GM12878 (cell line): ENCODE data around the gene OR6X1. TPM values are rescaled to one million over a fixed set of nuclear protein-coding genes. Genes with fewer than 3 reads are reported as not detected.

Experiments used
- ATAC-seq: fragments of 200-7000 bp; cut with Tn5 transposase; 3 replicates; pipeline ENCODE4 v1.9.1; 2020; ENCODE audit warnings: mild to moderate bottlenecking, moderate library complexity
- BruUV-seq: library from RNA; stranded (reverse); fragments of 400-500 nt; replicated peaks from 2 replicates; lab custom pipeline; 2021; lab: Mats Ljungman, UMichigan
- CTCF ChIA-PET: fragments of 300-600 bp; sonication (Branson Sonifier 250); formaldehyde crosslinking; extraction: SDS; loops from one replicate; lab custom pipeline; 2021; ENCODE audit warnings: inconsistent platforms; lab: Yijun Ruan, JAX
- POLR2A ChIA-PET: fragments of 350-600 bp; formaldehyde crosslinking; extraction: SDS; loops from one replicate; lab custom pipeline; 2021; ENCODE audit warnings: inconsistent platforms; lab: Charles Lee
- RAD21 ChIA-PET: fragments of 300-600 bp; sonication (Branson Sonifier 250); formaldehyde crosslinking; loops from one replicate; lab custom pipeline; 2023; ENCODE audit warnings: antibody characterized with exemption; ENCODE audit not compliant: unreplicated experiment; lab: Charles Lee
- SMC1A ChIA-PET: fragments of 300-600 bp; sonication (Branson Sonifier 250); formaldehyde crosslinking; loops from one replicate; lab custom pipeline; 2023; ENCODE audit not compliant: unreplicated experiment, uncharacterized antibody; lab: Charles Lee
- DNase-seq: peaks from one replicate; pipeline ENCODE4 v3.0.0-alpha.2; 2011; ENCODE audit warnings: low read depth, low spot score
- FAIRE-seq: peaks from 3 replicates; lab custom pipeline; 2011; peaks lifted over from hg19 to GRCh38; lab: Jason Lieb, UNC
- H2AFZ ChIP-seq: 2 replicates; pipeline ENCODE4 v1.6.0; 2011; ENCODE audit warnings: low read depth, low read length, control low read depth; ENCODE audit not compliant: control insufficient read depth
- H3K27ac ChIP-seq: 2 replicates; pipeline ENCODE4 v1.5.1; 2011; ENCODE audit warnings: control low read depth; ENCODE audit not compliant: control insufficient read depth, insufficient read depth
- H3K27me3 ChIP-seq, 2 experiments: replicated peaks in 1 of 2; 2 replicates each; pipeline versions ENCODE4 v1.6.0 to v1.6.1; 2011; ENCODE audit warnings: low read length in 1 of 2; ENCODE audit not compliant: control insufficient read depth in 2 of 2, insufficient read depth in 2 of 2
- H3K36me3 ChIP-seq, 2 experiments: 2 replicates each; pipeline ENCODE4 v1.5.1; 2011; ENCODE audit warnings: low read length in 1 of 2; ENCODE audit not compliant: control insufficient read depth in 2 of 2, insufficient read depth in 2 of 2
- H3K4me1 ChIP-seq: 2 replicates; pipeline ENCODE4 v1.6.1; 2011; ENCODE audit warnings: mild to moderate bottlenecking, low read length, moderate library complexity, mixed read lengths; ENCODE audit not compliant: control insufficient read depth, insufficient read depth
- H3K4me2 ChIP-seq: 2 replicates; pipeline ENCODE4 v1.6.0; 2011; ENCODE audit warnings: control low read depth; ENCODE audit not compliant: control insufficient read depth, insufficient read depth
- H3K4me3 ChIP-seq: fragments of 200-600 bp; sonication (generic); 2 replicates; pipeline ENCODE4 v1.5.1; 2016
- H3K79me2 ChIP-seq: 2 replicates; pipeline ENCODE4 v1.6.0; 2011; ENCODE audit warnings: low read length; ENCODE audit not compliant: control insufficient read depth, insufficient read depth
- H3K9ac ChIP-seq: 2 replicates; pipeline ENCODE4 v1.8.0; 2011; ENCODE audit warnings: low read length, control low read depth, mixed read lengths; ENCODE audit not compliant: control insufficient read depth, insufficient read depth
- H3K9me3 ChIP-seq: replicated peaks from 3 replicates; pipeline ENCODE4 v1.5.1; 2011; ENCODE audit warnings: mild to moderate bottlenecking, low read length; ENCODE audit not compliant: control insufficient read depth, insufficient read depth
- H4K20me1 ChIP-seq: 2 replicates; pipeline ENCODE4 v1.6.0; 2011; ENCODE audit not compliant: control insufficient read depth, insufficient read depth
- CBFB ChIP-seq: IDR thresholded peaks from 2 replicates; pipeline ENCODE4 v1.6.1; 2016; ENCODE audit warnings: antibody characterized with exemption, low read depth
- CHD2 ChIP-seq: IDR thresholded peaks from 2 replicates; pipeline ENCODE4 v1.6.1; 2011; ENCODE audit warnings: low read depth, low read length, improper control_type of control experiment, borderline replicate concordance
- HDGF ChIP-seq: fragments of 450-650 bp; IDR thresholded peaks from 2 replicates; pipeline ENCODE4 v1.6.1; 2016; ENCODE audit warnings: antibody characterized with exemption
- IKZF1 ChIP-seq: fragments of 450-650 bp; conservative IDR thresholded peaks from 2 replicates; pipeline ENCODE4 v1.6.1; 2017; ENCODE audit warnings: antibody characterized with exemption, mild to moderate bottlenecking
- IRF3 ChIP-seq: fragments of 450-650 bp; IDR thresholded peaks from 2 replicates; pipeline ENCODE4 v1.6.1; 2014; ENCODE audit warnings: mild to moderate bottlenecking
- TBL1XR1 ChIP-seq: IDR thresholded peaks from 2 replicates; pipeline ENCODE4 v1.6.1; 2012; ENCODE audit warnings: low read depth, low read length, improper control_type of control experiment
- ZSCAN29 ChIP-seq: fragments of 450-650 bp; IDR thresholded peaks from 2 replicates; pipeline ENCODE4 v1.6.1; 2017; ENCODE audit warnings: mild to moderate bottlenecking, moderate library complexity
- WGBS: methylation state at CpG from one replicate; pipeline ENCODE4 v1.1.6; 2016; ENCODE audit warnings: low lambda C conversion rate; ENCODE audit not compliant: insufficient replicate concordance, insufficient coverage; ENCODE audit errors: missing lambda C conversion rate; 5-methylcytosine and 5-hydroxymethylcytosine counted together
- in situ Hi-C: fragments of 300-500 bp; cut with MboI; formaldehyde crosslinking; loops from 9 replicates; pipeline ENCODE4 v1.14.3; 2018; ENCODE audit warnings: mixed read lengths
- intact Hi-C: fragments of 100-400 bp; cut with micrococcal nuclease; formaldehyde crosslinking; loops from one replicate; pipeline ENCODE4 v1.14.2; 2022; ENCODE audit not compliant: unreplicated experiment
- polyA plus RNA-seq, 11 experiments: library from polyadenylated mRNA; depleted of rRNA in 4 of 11; unstranded in 6 of 11; stranded (reverse) in 5 of 11; fragments of >200 nt; fragmentation: Nextera tagmentation in 4 of 11; fragmentation: Illumina TruSeq in 1 of 11; extraction: Ambion mirVana in 4 of 11; extraction: Trizol in 1 of 11; gene quantifications; 1 replicate in 1 of 11; 2 replicates in 10 of 11; pipeline versions ENCODE4 v1.2.1 to v1.2.3, GENCODE V29; 2011 to 2016; ENCODE audit warnings: inconsistent platforms in 2 of 11, missing spikeins in 2 of 11, low read depth in 1 of 11
- total RNA-seq, 4 experiments: library from RNA; depleted of rRNA in 3 of 4; stranded (reverse); fragments of >200 nt in 3 of 4; fragmentation: Illumina TruSeq in 1 of 4; extraction: Trizol in 1 of 4; gene quantifications; 2 replicates each; pipeline versions ENCODE4 v1.2.1 to v1.2.3, GENCODE V29; 2013 to 2021

Gene OR6X1
- total and polyA plus RNA-seq, 10 of the 15 experiments (the other 5 are each of a cell fraction or from before 2014, with no cell fraction given) = not detected

- TF ChIP-seq IRF3 (no peak), CBFB (no peak), HDGF (no peak)
These were observed 17.5 kb downstream of the OR6X1 start (continued) for GRCh38 chr11:123736769-123737168.

GRCh38 chr11:123729602-123730001, 24.7 kb downstream of the OR6X1 start:
- no peaks in the 10 kb centered on the region for H3K27me3 ChIP-seq
- FAIRE-seq = no peak
- RAD21 ChIA-PET = no interaction called here

More at GRCh38 chr11:123729602-123730001, 24.7 kb downstream of the OR6X1 start:
- ChIA-PET SMC1A (interaction anchor here (0.7 kb wide), 1 partner anchor 13 kb away, joined by 4 read pairs; no protein-coding TSS in a partner anchor), POLR2A (no interaction called here), CTCF (interaction anchor here (0.5 to 2.5 kb wide), 4 partner anchors 8 to 89 kb away, joined by 3 to 7 read pairs (median 4); no protein-coding TSS in a partner anchor)
- H4K20me1 ChIP-seq = no peaks in the 10 kb centered on the region
- in situ Hi-C loops = no loop called here
- DNase-seq = no peak
- no peaks in the 10 kb centered on the region; the same call in 2 of the 3 replicates for H3K9me3 ChIP-seq
- no peak overlapping the region for H3K4me2 ChIP-seq
- H3K27ac ChIP-seq = no peak overlapping the region
- no peak overlapping the region for H3K9ac ChIP-seq
- H3K4me3 ChIP-seq = no peak overlapping the region
- no peak for ATAC-seq
- H3K79me2 ChIP-seq = no peaks in the 10 kb centered on the region
- WGBS = 89% methylated on average over 6 of the region's 8 CpGs
- no peak overlapping the region for H2AFZ ChIP-seq
- intact Hi-C loops = no loop called here
- peaks cover 15 to 36% of the 10 kb centered on the region in 2 experiments for H3K36me3 ChIP-seq
- TF ChIP-seq CHD2 = no peak
- TF ChIP-seq ZSCAN29 = no peak
- no peak for TF ChIP-seq IKZF1
- no peak for TF ChIP-seq TBL1XR1
- no peaks in the 10 kb centered on the region for H3K4me1 ChIP-seq
- no TSS peak for BruUV-seq
